ENCODE results near the gene SAT1.

DNA sequence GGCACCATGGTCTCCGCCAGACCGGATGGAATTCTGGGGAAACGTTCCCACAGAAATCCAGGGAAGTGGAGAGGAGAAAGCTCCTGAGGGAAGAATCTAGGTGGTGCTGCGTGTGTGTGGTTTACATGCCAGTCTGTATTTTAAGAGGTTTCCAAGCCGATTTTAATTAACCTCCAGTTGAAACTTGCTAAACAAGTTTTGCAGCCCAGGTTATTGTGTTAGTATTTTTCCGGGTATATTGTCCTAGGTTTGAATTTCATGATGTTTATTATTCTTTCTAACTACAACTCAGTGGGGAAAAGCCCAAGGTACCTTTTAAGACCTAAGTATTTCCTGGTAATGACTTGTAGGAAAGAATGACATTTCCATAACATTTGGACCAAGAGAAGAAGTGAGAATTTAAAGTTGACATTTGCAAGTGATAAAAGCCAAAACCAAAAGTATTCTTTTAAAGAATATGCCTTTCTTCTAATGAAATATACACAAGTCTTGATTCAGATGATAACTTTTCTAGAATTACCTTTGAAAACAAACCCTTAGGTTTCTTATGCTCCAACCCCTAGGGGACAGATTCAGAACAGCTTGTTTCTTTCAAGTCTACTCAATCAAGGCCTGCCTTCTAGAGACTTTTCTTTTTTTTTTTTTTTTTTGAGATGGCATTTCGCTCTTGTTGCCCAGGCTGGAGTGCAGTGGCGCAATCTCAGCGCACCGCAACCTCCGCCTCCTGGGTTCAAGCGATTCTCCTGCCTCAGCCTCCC lies 14.6 kb downstream of the SAT1 start:
- TF ChIP-seq, protein P1, sequence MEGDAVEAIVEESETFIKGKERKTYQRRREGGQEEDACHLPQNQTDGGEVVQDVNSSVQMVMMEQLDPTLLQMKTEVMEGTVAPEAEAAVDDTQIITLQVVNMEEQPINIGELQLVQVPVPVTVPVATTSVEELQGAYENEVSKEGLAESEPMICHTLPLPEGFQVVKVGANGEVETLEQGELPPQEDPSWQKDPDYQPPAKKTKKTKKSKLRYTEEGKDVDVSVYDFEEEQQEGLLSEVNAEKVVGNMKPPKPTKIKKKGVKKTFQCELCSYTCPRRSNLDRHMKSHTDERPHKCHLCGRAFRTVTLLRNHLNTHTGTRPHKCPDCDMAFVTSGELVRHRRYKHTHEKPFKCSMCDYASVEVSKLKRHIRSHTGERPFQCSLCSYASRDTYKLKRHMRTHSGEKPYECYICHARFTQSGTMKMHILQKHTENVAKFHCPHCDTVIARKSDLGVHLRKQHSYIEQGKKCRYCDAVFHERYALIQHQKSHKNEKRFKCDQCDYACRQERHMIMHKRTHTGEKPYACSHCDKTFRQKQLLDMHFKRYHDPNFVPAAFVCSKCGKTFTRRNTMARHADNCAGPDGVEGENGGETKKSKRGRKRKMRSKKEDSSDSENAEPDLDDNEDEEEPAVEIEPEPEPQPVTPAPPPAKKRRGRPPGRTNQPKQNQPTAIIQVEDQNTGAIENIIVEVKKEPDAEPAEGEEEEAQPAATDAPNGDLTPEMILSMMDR (conservative IDR thresholded peaks at IDR 0.05), result no peak; the same call in 1 of the 2 replicates
- TF ChIP-seq ZFX (IDR thresholded peaks at IDR 0.05), result no peak
